T-helper 17 cell (primary cell): ENCODE results near the gene KIAA1586. TPM values are rescaled to one million over a fixed set of nuclear protein-coding genes. Genes with fewer than 3 reads are reported as not detected.
A peak's percentile ranks its signal among the peaks of the same experiment; 100 is the strongest.
"Not testable (repeated sequence)": the region's sequence is repeated elsewhere in the genome, so short reads cannot be mapped to it uniquely, and the experiment has no call there.

Source experiments
- ATAC-seq: fragments of 150-1000 bp; cut with Tn5 transposase; 2 replicates; pipeline ENCODE4 v1.10.0; 2021; ENCODE audit warnings: mild to moderate bottlenecking, moderate library complexity
- DNase-seq, 3 donors: peaks; one replicate each; pipeline versions ENCODE4 v3.0.0 to v3.0.0-alpha.2; 2020 to 2021
- H3K9me3 ChIP-seq: one replicate; pipeline ENCODE4 v1.7.0; 2013; ENCODE audit warnings: low read length, mild to moderate bottlenecking; ENCODE audit not compliant: control insufficient read depth, poor library complexity, severe bottlenecking
- H3K27ac Mint-ChIP-seq: one replicate; pipeline ENCODE4 v1.8.0; 2022; ENCODE audit warnings: mild to moderate bottlenecking, moderate library complexity, mixed read lengths
- H3K27me3 Mint-ChIP-seq: one replicate; pipeline ENCODE4 v1.8.0; 2022; ENCODE audit warnings: mixed read lengths
- H3K36me3 Mint-ChIP-seq: one replicate; pipeline ENCODE4 v1.8.0; 2022; ENCODE audit warnings: low read depth, mixed read lengths
- H3K4me1 Mint-ChIP-seq: one replicate; pipeline ENCODE4 v1.8.0; 2022; ENCODE audit warnings: mild to moderate bottlenecking, mixed read lengths
- H3K4me3 Mint-ChIP-seq: one replicate; pipeline ENCODE4 v1.8.0; 2022; ENCODE audit warnings: mild to moderate bottlenecking, moderate library complexity, mixed read lengths
- total RNA-seq, 4 donors: library from RNA in 2 of 4; stranded (reverse) in 2 of 4; gene quantifications; one replicate each; pipeline ENCODE4 v1.2.3 and lab custom pipeline; 2022 to 2026

Gene KIAA1586, protein sequence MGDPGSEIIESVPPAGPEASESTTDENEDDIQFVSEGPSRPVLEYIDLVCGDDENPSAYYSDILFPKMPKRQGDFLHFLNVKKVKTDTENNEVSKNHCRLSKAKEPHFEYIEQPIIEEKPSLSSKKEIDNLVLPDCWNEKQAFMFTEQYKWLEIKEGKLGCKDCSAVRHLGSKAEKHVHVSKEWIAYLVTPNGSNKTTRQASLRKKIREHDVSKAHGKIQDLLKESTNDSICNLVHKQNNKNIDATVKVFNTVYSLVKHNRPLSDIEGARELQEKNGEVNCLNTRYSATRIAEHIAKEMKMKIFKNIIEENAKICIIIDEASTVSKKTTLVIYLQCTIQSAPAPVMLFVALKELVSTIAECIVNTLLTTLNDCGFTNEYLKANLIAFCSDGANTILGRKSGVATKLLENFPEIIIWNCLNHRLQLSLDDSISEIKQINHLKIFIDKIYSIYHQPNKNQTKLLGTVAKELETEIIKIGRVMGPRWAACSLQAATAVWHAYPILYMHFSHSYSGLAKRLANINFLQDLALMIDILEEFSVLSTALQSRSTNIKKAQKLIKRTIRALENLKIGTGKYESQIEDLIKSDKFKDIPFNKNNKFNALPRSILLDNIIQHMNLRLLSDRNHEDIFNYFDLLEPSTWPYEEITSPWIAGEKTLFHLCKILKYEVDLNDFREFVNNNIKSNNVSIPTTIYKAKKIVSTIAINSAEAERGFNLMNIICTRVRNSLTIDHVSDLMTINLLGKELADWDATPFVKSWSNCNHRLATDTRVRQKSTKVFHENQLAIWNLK
- total RNA-seq (10 to 100 TPM; 11.9 to 17.3 TPM), total RNA-seq (lab: John Stamatoyannopoulos, UW) (13.3 to 17.6 reads per million in 2 donors)

DNA sequence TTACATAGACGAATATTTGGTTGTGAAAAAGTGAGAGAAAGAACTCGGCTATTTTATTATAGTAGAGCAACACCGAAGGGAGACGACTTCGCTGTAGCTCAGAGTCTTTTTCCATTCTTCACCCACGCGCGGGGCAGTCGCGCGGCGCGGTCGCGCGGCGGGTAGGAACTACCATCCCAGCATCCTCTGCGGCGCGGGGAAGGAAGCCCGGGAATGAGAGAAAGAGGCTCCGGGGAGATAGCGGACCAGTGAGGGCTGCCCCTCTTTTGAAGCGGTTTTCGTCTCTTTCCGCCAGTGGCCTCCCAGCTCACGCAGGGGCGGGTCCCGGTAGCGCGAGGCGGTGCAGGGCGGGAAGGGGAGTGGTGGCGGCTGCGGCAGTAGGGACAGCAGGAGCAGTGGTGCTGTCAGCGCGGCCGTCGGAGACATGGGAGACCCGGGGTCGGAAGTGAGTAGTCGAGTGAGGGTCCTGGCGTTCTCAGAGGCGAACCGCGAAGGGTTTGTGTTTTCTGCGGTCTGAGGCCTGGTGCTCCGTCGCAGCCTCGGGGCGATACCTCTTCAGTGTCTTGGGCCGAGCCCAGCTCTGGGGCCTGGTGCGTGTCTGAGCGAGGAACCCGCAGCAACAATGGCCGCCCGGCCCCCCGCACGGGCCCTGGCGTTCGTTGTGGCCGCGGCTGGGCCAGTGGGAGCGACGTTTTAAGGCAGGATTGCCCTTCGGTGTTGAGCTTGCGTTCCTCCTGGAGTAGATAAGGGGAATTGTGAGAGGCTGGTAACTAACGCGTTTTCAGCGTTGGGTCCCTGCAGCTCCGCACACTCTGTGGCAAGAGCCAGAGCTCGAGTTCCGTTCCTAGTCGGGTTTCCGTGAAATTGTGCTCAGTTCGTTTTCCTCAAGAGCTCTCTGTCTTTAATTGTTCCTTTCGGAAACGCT, at the start of gene KIAA1586:
TSS of gene KIAA1586 (plus strand) at position 362 of the 925 bp plus-strand sequence. CDS start at position 425, 63 bp downstream.
- ATAC-seq, result peak; percentile 91
- peak within 1 kb of the TSS; percentile 93 for H3K27ac Mint-ChIP-seq
- peak within 1 kb of the TSS; percentile 96 for H3K4me3 Mint-ChIP-seq

GRCh38 chr6:56999049-56999448, 47.4 kb upstream of the KIAA1586 start:
- ATAC-seq, result no peak
- H3K4me1 Mint-ChIP-seq, result no peaks in the 10 kb centered on the region
- H3K4me3 Mint-ChIP-seq, result no peak overlapping the region
- DNase-seq, result no peak
- H3K36me3 Mint-ChIP-seq, result peaks cover 10% of the 10 kb centered on the region
- H3K27me3 Mint-ChIP-seq, result peaks cover 46% of the 10 kb centered on the region
- no peaks in the 10 kb centered on the region for H3K9me3 ChIP-seq
- no peak overlapping the region for H3K27ac Mint-ChIP-seq

More for the DNA sequence above, at the start of gene KIAA1586:
- peak; percentile 61 to 73 (median 66) for DNase-seq
- Mint-ChIP-seq H3K27me3 (peaks cover 14% of the 10 kb centered on the region), H3K4me1 (peaks cover 19% of the 10 kb centered on the region)
- not testable (repeated sequence) for H3K36me3 Mint-ChIP-seq, H3K9me3 ChIP-seq

GRCh38 chr6:56999748-57000147, 46.7 kb upstream of the KIAA1586 start:
- ATAC-seq, H3K27ac Mint-ChIP-seq, H3K4me3 Mint-ChIP-seq, H3K36me3 Mint-ChIP-seq, DNase-seq, H3K4me1 Mint-ChIP-seq, H3K9me3 ChIP-seq: not testable (repeated sequence)
- peaks cover 47% of the 10 kb centered on the region for H3K27me3 Mint-ChIP-seq

- Mint-ChIP-seq H3K27ac (no peak overlapping the region), H3K27me3 (peaks cover 36% of the 10 kb centered on the region), H3K4me3 (no peak overlapping the region), H3K4me1 (no peaks in the 10 kb centered on the region), H3K36me3 (peaks cover 8% of the 10 kb centered on the region)
- ATAC-seq (no peak), DNase-seq (no peak)
- H3K9me3 ChIP-seq, result no peaks in the 10 kb centered on the region
Observed at GRCh38 chr6:57002197-57002596, 44.3 kb upstream of the KIAA1586 start.

DNA sequence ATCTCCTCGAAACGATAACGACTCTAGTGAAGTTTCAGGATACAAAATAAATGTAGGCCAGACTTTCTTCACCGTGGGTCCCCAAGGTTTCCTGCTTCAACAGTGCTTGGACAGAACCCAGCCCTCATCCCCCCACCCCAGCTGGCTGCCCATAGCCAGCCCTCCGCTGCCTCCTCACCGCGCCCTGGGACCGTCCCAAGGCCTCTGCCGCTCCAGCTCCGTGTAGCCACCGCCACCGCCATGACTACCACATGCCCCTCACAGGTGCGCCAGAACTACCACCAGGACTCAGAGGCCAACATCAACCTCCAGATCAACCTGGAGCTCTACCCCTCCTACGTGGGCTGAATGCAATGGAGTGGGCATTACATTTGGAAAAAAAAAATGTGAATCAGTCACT, 42.2 kb upstream of the KIAA1586 start:
- Mint-ChIP-seq H3K4me3 (no peak overlapping the region), H3K27ac (no peak overlapping the region), H3K36me3 (peaks cover 5% of the 10 kb centered on the region), H3K27me3 (peaks cover 46% of the 10 kb centered on the region), H3K4me1 (no peaks in the 10 kb centered on the region)
- ATAC-seq (no peak), DNase-seq (no peak)
- H3K9me3 ChIP-seq, result no peaks in the 10 kb centered on the region

GRCh38 chr6:57006101-57006500, 40.4 kb upstream of the KIAA1586 start:
- DNase-seq (no peak), ATAC-seq (no peak)
- Mint-ChIP-seq H3K27ac (no peak overlapping the region), H3K4me3 (no peak overlapping the region), H3K4me1 (no peaks in the 10 kb centered on the region), H3K36me3 (peaks cover 5% of the 10 kb centered on the region), H3K27me3 (peaks cover 44% of the 10 kb centered on the region)
- no peaks in the 10 kb centered on the region for H3K9me3 ChIP-seq

GRCh38 chr6:57008069-57008468, 38.4 kb upstream of the KIAA1586 start:
- not testable (repeated sequence) for H3K4me1 Mint-ChIP-seq, DNase-seq, ATAC-seq, H3K36me3 Mint-ChIP-seq, H3K4me3 Mint-ChIP-seq, H3K27ac Mint-ChIP-seq, H3K9me3 ChIP-seq
- peaks cover 25% of the 10 kb centered on the region for H3K27me3 Mint-ChIP-seq

DNA sequence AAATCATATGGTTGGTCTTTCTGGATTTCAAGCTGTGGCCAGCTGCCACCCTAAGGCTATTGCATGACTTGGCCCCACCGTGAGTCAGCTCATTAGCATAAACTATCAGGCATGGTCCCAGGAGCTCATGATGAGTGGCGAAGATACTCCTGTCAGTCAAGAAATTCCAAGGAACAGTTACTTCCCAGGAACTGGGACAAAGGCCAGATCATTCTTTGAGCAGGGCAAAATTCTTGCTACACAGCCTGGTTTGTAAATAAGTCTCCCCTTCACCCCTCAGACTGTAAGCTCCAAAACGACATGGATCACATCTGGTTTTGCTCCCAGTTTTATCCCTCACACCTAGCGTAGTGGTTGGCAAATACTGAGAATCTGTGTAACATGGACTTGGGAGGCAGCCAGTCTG, 33.0 kb upstream of the KIAA1586 start:
- H3K36me3 Mint-ChIP-seq, result no peaks in the 10 kb centered on the region
- no peaks in the 10 kb centered on the region for H3K9me3 ChIP-seq

DNA sequence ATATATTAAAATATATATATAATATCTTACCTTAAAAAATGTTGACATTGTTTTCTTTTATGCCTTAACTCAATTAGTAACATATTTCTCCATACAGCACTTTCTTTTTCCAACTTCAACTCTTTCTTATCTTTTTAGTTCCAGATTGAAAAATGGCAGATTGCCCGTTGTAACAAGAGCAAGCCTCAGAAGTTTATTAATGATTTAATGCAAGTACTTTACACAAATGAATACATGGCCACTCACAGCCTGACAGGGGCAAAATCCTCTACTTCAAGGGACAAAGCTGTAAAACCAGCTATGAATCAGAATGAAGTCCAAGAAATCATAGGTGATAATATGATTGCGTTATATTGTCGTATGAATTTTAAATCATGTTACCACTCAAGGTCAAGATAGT, 29.4 kb upstream of the KIAA1586 start:
- no peaks in the 10 kb centered on the region for H3K36me3 Mint-ChIP-seq
- DNase-seq (no peak), ATAC-seq (no peak)
- H3K27me3 Mint-ChIP-seq, result peaks cover 12% of the 10 kb centered on the region
- H3K4me3 Mint-ChIP-seq, result no peak overlapping the region
- H3K27ac Mint-ChIP-seq, result no peak overlapping the region
- H3K4me1 Mint-ChIP-seq, result peaks cover 5% of the 10 kb centered on the region
- H3K9me3 ChIP-seq, result no peaks in the 10 kb centered on the region

More for the DNA sequence above, 33.0 kb upstream of the KIAA1586 start:
- no peaks in the 10 kb centered on the region for H3K4me1 Mint-ChIP-seq
- no peak overlapping the region for H3K27ac Mint-ChIP-seq
- ATAC-seq (no peak), DNase-seq (no peak)
- H3K27me3 Mint-ChIP-seq, result peaks cover 11% of the 10 kb centered on the region
- H3K4me3 Mint-ChIP-seq, result no peak overlapping the region

DNA sequence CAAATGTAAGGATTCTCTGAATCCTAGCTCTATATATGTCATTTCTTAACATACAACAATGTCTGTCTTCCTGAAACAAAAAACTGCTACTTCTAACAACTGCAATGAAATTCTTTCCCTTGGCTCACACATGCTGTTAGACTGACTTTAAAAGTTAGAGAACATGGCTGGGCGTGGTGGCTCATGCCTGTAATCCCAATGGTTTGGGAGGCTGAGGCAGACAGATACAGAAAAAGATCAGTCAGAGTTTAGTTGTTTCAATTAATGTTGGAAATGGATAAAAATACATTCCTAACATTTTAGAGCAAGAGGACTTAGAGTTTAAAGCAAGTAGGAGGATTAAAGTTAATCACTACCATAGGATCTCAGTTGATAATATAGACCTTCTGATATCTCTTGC, 28.7 kb upstream of the KIAA1586 start:
- H3K4me3 Mint-ChIP-seq, result no peak overlapping the region
- H3K36me3 Mint-ChIP-seq, result no peaks in the 10 kb centered on the region
- H3K9me3 ChIP-seq, result no peaks in the 10 kb centered on the region
- DNase-seq (no peak), ATAC-seq (no peak)
- peaks cover 5% of the 10 kb centered on the region for H3K4me1 Mint-ChIP-seq
- H3K27me3 Mint-ChIP-seq, result peaks cover 12% of the 10 kb centered on the region
- H3K27ac Mint-ChIP-seq, result no peak overlapping the region

GRCh38 chr6:57019434-57019833, 27.1 kb upstream of the KIAA1586 start:
- ATAC-seq (no peak), DNase-seq (no peak)
- Mint-ChIP-seq H3K4me3 (peak overlapping the region; percentile 52), H3K27ac (no peak overlapping the region), H3K27me3 (peaks cover 12% of the 10 kb centered on the region), H3K4me1 (peaks cover 5% of the 10 kb centered on the region), H3K36me3 (no peaks in the 10 kb centered on the region)
- no peaks in the 10 kb centered on the region for H3K9me3 ChIP-seq

DNA sequence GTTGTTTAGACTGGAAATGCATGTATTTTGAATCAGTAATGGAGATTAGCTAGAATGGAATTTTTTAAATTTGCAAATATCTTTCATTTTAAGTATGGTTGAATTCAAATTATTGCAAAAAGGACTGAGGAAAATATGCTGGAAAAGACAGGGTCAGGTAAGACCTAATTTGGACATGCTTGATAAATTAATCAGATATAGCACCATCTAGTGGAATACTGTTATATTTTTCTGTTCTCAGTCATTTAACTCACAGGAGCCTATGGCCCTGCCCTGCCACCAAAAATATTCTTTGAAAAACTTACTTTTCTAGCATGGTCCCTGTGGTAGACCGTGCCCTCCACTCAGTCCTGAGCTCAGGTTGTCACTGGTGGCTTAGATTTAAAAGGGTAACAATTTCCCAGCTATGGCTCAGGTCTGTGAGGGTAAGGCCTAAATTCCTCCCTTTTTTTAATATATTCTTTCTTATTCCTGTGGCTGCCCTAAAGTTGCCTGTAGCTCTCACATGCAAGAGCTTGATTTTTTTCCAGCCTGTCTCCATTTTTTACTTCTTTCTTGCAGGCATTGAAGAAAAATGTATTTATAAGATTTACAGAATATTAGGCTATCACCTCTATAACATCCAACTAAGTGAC, 25.3 kb upstream of the KIAA1586 start:
- Mint-ChIP-seq H3K36me3 (no peaks in the 10 kb centered on the region), H3K4me1 (peaks cover 5% of the 10 kb centered on the region), H3K27me3 (peaks cover 12% of the 10 kb centered on the region), H3K4me3 (no peak overlapping the region), H3K27ac (no peak overlapping the region)
- peaks cover 3% of the 10 kb centered on the region for H3K9me3 ChIP-seq
- no peak for DNase-seq
- peak; percentile 69 for ATAC-seq
